ENCODE measurements around the gene COA1. TPM values are rescaled to one million over a fixed set of nuclear protein-coding genes. Genes with fewer than 3 reads are reported as not detected.

Gene COA1
- total and polyA plus RNA-seq, 2 donors (not counting 3 experiments of a cell fraction or from before 2014, with no cell fraction given) = 38.1 to 55.1 TPM

DNA sequence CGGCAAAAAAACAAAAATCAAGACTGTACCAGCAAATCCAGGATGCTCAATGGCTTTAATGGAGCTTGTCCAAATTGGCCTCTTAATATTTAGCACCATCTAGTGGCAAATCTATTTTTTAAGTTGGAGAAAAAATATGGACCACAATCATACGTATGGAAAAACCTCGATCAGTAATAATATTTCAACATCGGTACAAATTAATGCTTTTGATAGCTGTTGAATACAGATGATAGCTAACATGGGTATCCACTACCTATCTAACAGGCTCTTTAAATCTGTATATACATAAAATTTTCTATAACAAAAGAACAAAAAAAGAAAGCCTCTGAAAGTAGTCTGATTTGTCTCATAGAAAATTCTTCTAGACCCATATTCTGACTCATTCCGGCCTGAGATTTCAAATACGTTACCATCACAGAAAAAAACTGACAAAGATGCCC lies 29.2 kb downstream of the COA1 start:
- ChIA-PET CTCF (interaction anchor here (0.7 to 6.8 kb wide), 44 partner anchors 10 to 759 kb away, joined by 3 to 603 read pairs (median 5); partner anchors contain the start of genes COA1 and STK17A), POLR2A (interaction anchor here (0.8 to 4.0 kb wide), 7 partner anchors 29 to 118 kb away, joined by 3 to 73 read pairs (median 4); partner anchors contain the start of genes COA1 and STK17A)
- H2AFZ ChIP-seq (ENCODE audit: low read depth, low read length) = no peak overlapping the region
- H3K9ac ChIP-seq (replicated peaks; ENCODE audit: extremely low read depth, insufficient read depth, low read length) = no peak overlapping the region
- DNase-seq (ENCODE audit: low read depth, low spot score) = peak; percentile 69
- TF ChIP-seq MYC (IDR thresholded peaks at IDR 0.05; ENCODE audit: low read depth, low read length) (no peak), CTCF (IDR thresholded peaks at IDR 0.05; ENCODE audit: extremely low read depth in 1 of 2, insufficient read depth in 1 of 2, low read depth in 1 of 2, low read length in 2 of 2) (peak; percentile 22 to 34)
- no peaks in the 10 kb centered on the region for H3K36me3 ChIP-seq (ENCODE audit: control insufficient read depth in 2 of 2, extremely low read depth in 1 of 2, insufficient read depth in 2 of 2, low read length in 2 of 2)
- no peaks in the 10 kb centered on the region for H3K9me3 ChIP-seq (replicated peaks; ENCODE audit: control insufficient read depth, insufficient read depth, low read length)
- peaks cover 6% of the 10 kb centered on the region for H3K4me1 ChIP-seq (ENCODE audit: control insufficient read depth, extremely low read depth, insufficient read depth, low read length)
- FAIRE-seq = peak; percentile 72
- intact Hi-C loops (cut with micrococcal nuclease) (loop anchor here (1.0 to 5.0 kb wide), 4 partner anchors 60 to 243 kb away; no protein-coding TSS in a partner anchor), dilution Hi-C loops (cut with MboI; ENCODE audit: extremely low pct_ligation_motif_present, low sequenced_read_pairs) (loop anchor here (25.0 kb wide), 1 partner anchor 113 kb away; the partner anchor contains the start of gene STK17A)
- no TSS peak for BruUV-seq (replicated peaks)
- no peaks in the 10 kb centered on the region for H4K20me1 ChIP-seq (replicated peaks; ENCODE audit: control insufficient read depth, extremely low read depth, insufficient read depth, low read length)
- H3K27ac ChIP-seq (ENCODE audit: insufficient read depth, low read depth, low read length) = no peak overlapping the region
- no peak overlapping the region for H3K4me3 ChIP-seq (replicated peaks in 1 of 3; ENCODE audit: insufficient read depth in 1 of 3, low read depth in 1 of 3, low read length in 3 of 3)
- no peaks in the 10 kb centered on the region for H3K9me1 ChIP-seq (replicated peaks; ENCODE audit: control insufficient read depth, extremely low read depth, insufficient read depth, low read length)
- H3K27me3 ChIP-seq (ENCODE audit: control insufficient read depth in 2 of 2, insufficient read depth in 2 of 2, low read length in 2 of 2) = no peaks in the 10 kb centered on the region
- H3K79me2 ChIP-seq (ENCODE audit: control insufficient read depth, insufficient read depth, low read length) = peaks cover 41% of the 10 kb centered on the region
- H3K4me2 ChIP-seq (ENCODE audit: insufficient read depth, low read length) = no peak overlapping the region

DNA sequence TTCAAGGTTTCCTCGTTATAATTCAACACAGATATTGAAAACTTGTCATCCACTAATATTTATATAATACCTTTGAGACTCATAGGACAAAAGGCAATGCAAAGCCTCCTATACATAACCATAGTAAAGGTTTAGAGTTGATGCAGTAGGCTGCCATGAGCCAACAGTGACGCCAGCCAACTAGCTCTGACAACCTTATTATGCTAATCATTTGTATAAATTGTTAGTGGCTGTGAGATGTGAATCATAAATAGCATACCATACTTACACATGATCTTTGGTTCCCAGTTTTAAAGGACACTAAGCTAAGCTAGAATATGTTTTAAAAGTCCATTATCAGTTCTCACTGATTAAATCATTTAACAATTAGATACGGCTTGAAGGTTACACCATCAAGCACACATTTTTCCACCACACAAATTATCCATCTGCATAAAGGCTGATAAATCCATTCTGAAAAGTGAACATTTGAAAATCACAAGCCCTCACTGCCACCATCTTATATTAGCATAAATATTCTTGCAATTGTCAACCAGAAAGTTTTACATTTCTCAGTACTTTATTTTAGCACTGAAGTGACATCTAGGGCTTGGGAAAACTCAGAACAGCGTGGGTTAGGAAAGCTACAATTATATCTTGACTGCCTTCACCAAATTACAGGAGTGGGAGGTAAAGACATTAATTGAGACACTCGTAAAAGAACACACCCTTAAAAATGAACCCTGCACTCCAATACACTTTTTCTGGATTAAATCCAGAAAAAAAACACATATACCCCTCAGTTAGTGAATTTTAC lies 30.7 kb downstream of the COA1 start:
- ChIA-PET POLR2A (interaction anchor here (1.5 to 4.0 kb wide), 2 partner anchors 48 to 116 kb away, joined by 5 to 73 read pairs; partner anchors contain the start of gene STK17A), CTCF (interaction anchor here (1.0 to 6.8 kb wide), 18 partner anchors 11 to 259 kb away, joined by 3 to 603 read pairs (median 12); partner anchors contain the start of genes COA1 and STK17A)
- H3K27me3 ChIP-seq (ENCODE audit: control insufficient read depth in 2 of 2, insufficient read depth in 2 of 2, low read length in 2 of 2) = no peaks in the 10 kb centered on the region
- H3K4me1 ChIP-seq (ENCODE audit: control insufficient read depth, extremely low read depth, insufficient read depth, low read length) = peaks cover 20% of the 10 kb centered on the region
- no TSS peak for BruUV-seq (replicated peaks)
- no peak overlapping the region for H3K9ac ChIP-seq (replicated peaks; ENCODE audit: extremely low read depth, insufficient read depth, low read length)
- no peaks in the 10 kb centered on the region for H4K20me1 ChIP-seq (replicated peaks; ENCODE audit: control insufficient read depth, extremely low read depth, insufficient read depth, low read length)
- H2AFZ ChIP-seq (ENCODE audit: low read depth, low read length) = no peak overlapping the region
- no peak for DNase-seq (ENCODE audit: low read depth, low spot score)
- H3K4me3 ChIP-seq (replicated peaks in 1 of 3; ENCODE audit: insufficient read depth in 1 of 3, low read depth in 1 of 3, low read length in 3 of 3) = no peak overlapping the region
- H3K9me3 ChIP-seq (replicated peaks; ENCODE audit: control insufficient read depth, insufficient read depth, low read length) = no peaks in the 10 kb centered on the region
- no peaks in the 10 kb centered on the region for H3K36me3 ChIP-seq (ENCODE audit: control insufficient read depth in 2 of 2, extremely low read depth in 1 of 2, insufficient read depth in 2 of 2, low read length in 2 of 2)
- no peak for FAIRE-seq
- dilution Hi-C loops (cut with MboI; ENCODE audit: extremely low pct_ligation_motif_present, low sequenced_read_pairs) = no loop called here
- no peak overlapping the region for H3K4me2 ChIP-seq (ENCODE audit: insufficient read depth, low read length)
- no peak overlapping the region for H3K27ac ChIP-seq (ENCODE audit: insufficient read depth, low read depth, low read length)
- H3K9me1 ChIP-seq (replicated peaks; ENCODE audit: control insufficient read depth, extremely low read depth, insufficient read depth, low read length) = no peaks in the 10 kb centered on the region
- H3K79me2 ChIP-seq (ENCODE audit: control insufficient read depth, insufficient read depth, low read length) = peaks cover 46% of the 10 kb centered on the region
- TF ChIP-seq, protein P1, sequence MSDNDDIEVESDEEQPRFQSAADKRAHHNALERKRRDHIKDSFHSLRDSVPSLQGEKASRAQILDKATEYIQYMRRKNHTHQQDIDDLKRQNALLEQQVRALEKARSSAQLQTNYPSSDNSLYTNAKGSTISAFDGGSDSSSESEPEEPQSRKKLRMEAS (IDR thresholded peaks at IDR 0.05; ENCODE audit: insufficient read depth, insufficient read length) = no peak
- TF ChIP-seq CTCF (IDR thresholded peaks at IDR 0.05; ENCODE audit: extremely low read depth in 1 of 2, insufficient read depth in 1 of 2, low read depth in 1 of 2, low read length in 2 of 2) (no peak), POLR2A (IDR thresholded peaks at IDR 0.05; ENCODE audit: low read depth, low read length) (no peak), JUN (IDR thresholded peaks at IDR 0.05; ENCODE audit: borderline replicate concordance, insufficient read depth, insufficient read length, low read depth) (no peak), POLR2AphosphoS5 (IDR thresholded peaks at IDR 0.05; ENCODE audit: insufficient read depth, low read depth, low read length) (no peak), GATA2 (IDR thresholded peaks at IDR 0.05; ENCODE audit: insufficient read depth, insufficient read length, low read depth, low read length) (no peak), FOS (IDR thresholded peaks at IDR 0.05; ENCODE audit: borderline replicate concordance, insufficient read depth, low read length) (no peak), EZH2 (IDR thresholded peaks at IDR 0.05; ENCODE audit: borderline replicate concordance, low read depth, low read length, severe bottlenecking) (no peak), MYC (IDR thresholded peaks at IDR 0.05; ENCODE audit: low read depth, low read length) (no peak)
- intact Hi-C loops (cut with micrococcal nuclease) = no loop called here
